Measurements from ENCODE around the gene SNX19.
A peak's percentile ranks its signal among the peaks of the same experiment; 100 is the strongest.
"Not testable (repeated sequence)": the region's sequence is repeated elsewhere in the genome, so short reads cannot be mapped to it uniquely, and the experiment has no call there.

The SNX19 gene

DNA sequence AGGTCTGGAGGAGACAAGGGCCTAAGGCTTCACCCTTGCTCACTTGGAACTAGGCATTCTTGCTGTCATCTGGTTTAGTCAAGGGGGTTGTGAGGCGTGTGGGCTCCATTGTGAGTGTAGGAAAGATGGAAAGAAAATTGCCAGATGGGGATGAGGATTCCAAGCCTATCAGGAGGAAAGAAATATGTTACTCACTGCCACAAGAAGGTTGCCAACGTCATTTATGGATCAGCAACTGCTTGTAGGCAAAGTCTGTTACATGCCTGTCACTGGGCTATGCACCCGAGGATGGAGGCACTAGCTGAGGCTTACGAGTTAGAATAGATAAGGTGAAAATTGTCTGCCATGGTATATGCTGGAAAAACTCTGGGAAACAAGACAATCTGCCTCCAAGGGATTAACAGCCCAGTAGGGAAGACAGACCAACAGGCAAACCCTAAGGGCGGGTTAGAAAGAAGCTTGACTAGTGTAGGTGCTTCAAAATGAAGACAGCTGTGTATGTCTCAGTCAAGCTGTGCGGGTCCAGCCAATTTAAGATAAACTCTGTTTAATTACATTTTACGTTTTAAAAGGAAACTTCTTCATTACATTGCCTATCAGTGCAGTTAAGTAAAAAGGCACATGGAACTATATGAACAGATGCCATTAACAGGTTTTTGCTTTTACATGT, 47.4 kb downstream of the SNX19 start:
- DNase-seq = no peak

DNA sequence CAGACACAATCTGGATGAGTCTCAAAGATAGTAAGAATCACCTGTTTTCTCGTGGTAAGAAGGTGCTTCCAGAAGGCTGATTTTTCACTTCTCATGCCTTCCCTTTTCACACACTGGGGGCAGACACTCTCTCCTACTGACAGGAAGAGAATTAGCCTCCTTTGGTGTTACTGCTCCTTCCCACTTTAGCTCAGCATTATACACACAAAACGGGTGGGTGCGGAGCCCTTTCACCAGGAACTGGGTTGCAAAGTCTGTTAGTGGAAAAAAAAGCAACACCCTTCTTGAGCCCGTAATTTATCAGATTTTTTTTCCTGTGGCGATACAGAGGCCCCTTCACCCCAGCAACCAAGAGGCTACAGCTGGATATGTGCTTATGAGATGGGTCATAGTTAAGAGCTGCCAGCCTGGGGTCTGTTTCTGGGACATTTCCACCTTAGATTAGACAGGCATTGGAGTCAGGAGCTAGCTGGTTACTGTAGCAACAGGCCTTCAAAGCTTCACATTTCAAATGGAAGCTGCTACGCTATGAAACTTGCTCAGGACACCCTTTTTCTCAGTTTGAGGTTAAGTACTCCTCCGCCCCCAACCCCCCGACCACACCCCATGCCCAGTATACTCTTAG, 48.1 kb downstream of the SNX19 start:
- no peak for DNase-seq

DNA sequence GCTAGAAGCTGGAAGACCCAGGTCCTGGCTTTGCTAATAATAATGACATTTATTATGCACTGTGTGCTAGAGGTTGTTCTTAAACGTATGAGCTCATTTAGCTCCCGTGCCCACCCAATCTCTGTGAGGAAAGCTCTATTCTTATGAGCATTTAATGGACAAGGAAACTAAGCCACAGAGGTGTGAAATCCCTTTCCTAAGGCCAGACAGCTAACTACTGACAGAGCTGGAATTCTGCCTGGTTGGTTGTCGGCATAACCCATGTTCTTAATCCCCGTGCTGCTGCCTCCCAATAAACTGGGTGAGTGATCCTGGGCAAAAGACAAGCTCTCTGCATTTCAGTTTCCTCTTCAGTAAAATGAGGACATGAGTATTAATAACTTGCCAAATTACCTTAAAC, 49.4 kb downstream of the SNX19 start:
- DNase-seq = no peak

DNA sequence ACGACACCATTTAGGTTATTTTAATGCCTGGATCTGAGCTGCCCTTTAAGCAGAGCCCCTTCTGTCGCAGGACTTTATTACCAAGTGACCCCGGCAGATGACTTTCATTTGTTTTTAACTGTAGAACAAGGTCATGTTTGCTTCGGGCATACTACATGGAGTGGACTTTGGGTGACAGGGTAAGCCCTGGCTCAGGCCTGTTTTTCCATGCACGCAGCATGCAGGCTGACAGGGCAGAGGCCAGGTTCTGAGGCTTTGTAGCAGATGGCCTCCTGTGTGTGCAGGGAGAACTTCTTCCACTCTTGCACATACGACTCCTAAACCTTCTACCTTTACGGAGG, 50.5 kb downstream of the SNX19 start:
- no peak for DNase-seq

DNA sequence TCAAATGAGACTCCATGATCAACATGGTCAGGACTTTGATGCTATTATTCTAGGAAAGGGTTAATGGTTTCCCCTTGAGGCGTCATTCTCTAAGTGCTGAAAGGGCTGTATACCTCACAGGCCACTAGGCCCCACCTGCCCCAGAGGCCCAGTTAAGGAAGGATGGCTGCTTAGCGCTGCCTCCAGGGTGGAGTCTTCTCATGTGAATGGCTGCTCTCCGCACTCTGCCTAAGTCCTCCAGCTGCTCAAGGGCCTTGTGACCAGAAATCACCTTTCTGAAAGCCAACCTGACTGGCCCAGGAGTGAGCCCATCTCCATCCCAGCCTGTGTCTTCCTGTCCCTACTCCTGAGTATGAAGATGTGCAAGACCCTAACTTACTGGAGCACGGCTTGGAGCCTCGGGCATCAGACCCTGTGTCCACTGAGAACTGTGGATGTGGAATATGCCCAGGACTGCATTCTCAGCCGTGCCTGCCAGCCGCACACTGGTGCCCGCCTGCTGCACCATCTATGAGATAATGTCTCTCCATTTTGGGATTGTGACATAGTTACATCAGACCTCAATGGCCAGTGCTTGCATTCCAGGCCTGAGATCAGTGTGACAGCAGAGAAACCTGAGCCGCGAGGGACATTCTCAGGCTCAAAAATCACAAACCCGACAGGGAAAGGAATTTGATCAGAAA, 51.0 kb downstream of the SNX19 start:
- DNase-seq = no peak

DNA sequence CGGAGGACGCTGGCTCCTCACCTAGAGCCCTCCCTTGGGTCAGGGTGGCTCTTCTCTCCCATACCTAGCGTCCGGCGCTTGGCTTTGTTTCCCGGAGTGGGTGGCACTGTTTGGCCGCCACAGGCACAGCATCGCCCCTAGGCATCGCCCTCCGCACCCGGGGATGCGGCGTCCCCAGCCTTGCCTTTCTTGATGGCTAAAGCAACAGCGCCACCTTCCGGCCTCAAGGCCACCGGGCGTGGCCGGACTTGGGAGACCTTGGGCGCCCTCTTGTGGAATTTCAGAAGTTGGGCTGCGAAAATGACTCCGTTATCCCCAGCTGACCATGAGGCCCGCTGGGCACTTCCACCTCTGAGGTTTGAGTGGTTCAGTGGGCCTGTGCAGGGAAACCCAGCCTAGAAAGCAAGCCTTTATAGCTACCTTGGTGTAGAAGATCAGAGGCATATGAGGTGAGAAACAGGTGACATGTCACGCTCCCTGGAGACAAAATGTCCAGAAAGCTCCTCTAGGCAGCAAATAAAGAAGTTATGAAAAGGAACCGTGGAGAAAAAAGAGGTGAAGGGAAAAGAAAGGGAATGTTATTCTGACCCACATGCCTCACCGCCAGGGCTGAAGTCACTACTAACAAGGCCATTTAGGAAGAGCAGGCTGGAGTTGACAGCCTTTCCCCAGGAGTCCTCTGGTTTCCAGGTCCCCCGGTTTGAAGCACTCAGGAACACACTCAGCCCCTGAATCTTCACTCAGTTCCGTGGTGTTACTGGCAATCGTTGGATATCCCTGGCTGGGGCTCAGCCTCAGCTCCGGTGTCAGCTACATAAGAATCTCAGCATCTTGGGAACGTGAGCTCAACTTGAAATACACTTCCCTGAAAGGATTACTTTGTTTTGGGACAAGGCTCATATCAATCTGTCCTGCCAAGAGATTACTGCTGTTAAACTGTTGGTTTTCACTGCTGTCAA, 54.1 kb downstream of the SNX19 start:
- DNase-seq = peak; percentile 24

DNA sequence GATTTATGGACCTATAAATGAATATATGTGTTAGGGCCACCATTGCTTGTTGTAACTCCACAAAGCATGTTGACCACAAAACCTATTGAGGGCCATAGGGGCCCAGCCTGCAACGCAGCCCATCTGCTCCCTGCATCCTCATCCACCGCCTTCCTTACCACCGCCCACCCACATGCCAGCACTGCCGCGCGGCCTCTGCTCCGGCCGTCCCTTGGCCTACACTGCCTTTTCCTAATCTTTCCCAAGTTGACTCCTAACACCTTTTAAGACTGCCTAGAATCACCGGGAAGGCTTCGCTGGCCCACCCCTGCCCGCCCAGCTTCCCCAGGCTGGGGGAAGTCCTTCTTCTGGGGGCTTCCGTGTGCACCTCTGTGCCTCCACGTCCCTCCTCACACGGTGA, 55.0 kb downstream of the SNX19 start:
- no peak for DNase-seq

DNA sequence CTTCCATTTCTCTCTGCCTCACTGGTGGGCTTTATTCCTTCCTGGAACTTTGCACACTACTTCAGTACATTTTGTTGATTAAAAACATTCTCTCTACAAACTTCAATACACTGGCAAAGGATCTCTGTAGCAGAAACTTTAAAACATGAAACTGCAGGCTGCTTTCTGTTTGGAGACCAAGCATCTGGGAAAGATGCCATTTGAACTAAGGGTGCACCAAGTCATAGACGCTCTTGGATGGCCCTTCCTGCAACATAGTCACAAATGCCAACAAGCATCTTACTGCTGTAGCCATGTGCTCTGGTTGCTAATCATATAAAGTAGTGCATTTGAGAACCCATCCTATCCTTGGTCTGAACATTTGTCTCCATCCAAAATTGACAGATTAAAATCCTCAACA, 56.4 kb downstream of the SNX19 start:
- DNase-seq = no peak

DNA sequence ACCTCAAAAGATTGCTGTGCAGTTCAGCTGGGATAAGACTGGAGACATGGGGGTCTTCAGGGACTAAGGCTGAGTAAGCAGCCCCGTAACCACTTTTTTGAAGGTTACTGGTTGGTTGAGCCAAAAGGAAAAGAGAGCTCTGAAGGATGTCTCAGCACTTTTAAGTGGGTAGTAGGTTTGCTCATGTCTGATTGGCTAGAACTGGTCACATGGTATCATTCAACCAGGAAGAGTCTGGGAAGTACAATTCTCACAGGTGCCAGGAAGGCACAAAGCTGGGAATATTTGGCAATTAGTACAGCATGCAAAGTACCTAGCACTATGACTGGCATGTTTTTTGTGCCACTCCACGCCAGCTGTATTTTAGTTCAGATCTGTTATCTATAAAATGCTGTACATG, 58.1 kb downstream of the SNX19 start:
- no peak for DNase-seq

DNA sequence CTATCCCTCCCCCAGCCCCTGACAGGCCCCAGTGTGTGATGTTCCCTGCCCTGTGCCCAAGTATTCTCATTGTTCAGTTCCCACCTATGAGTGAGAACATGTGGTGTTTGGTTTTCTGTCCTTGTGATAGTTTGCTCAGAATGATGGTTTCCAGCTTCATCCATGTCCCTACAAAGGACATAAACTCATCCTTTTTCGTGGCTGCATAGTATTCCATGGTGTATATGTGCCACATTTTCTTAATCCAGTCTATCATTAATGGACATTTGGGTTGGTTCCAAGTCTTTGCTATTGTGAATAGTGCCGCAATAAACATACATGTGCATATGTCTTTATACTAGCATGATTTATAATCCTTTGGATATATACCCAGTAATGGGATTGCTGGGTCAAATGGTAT, 60.6 kb downstream of the SNX19 start:
- DNase-seq = not testable (repeated sequence)

DNA sequence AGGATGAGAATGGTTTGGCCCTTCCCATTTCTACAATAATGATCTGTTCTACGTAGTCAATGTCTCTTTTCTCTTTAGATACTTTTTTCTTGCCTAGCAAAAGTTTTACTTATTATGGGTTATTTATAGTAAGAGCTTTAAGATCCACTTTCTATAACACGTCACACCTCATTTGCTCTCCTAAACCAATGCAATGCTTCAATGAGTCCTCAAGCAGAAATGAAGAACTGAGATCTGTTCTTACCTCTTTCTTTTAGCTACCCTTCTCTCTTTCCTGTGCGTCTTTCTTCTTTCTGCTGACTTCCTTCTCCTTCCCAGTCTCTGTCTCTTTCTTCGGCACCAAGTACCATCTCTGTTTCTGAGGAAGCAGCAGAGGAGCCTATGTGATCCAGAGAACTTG, 61.8 kb downstream of the SNX19 start:
- DNase-seq = no peak

DNA sequence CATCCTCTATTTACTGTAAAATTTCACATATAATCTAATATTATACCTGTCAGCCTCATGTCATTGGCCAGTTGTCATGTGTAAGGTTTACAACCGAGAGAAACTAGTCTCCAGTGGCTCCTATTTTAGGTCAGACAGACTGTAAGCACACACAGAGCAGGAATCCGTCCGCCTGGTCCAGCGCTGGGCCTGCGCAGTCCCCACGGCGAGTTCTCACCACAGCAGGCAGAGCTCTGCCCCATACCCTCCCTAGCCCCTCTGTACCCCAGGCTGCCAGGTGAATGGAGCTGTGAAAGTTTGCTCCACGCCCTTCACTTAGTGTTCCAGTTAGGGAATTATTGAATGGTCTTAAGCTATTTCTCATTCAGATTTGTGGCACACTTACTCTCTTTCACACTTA, 63.7 kb downstream of the SNX19 start:
- no peak for DNase-seq

DNA sequence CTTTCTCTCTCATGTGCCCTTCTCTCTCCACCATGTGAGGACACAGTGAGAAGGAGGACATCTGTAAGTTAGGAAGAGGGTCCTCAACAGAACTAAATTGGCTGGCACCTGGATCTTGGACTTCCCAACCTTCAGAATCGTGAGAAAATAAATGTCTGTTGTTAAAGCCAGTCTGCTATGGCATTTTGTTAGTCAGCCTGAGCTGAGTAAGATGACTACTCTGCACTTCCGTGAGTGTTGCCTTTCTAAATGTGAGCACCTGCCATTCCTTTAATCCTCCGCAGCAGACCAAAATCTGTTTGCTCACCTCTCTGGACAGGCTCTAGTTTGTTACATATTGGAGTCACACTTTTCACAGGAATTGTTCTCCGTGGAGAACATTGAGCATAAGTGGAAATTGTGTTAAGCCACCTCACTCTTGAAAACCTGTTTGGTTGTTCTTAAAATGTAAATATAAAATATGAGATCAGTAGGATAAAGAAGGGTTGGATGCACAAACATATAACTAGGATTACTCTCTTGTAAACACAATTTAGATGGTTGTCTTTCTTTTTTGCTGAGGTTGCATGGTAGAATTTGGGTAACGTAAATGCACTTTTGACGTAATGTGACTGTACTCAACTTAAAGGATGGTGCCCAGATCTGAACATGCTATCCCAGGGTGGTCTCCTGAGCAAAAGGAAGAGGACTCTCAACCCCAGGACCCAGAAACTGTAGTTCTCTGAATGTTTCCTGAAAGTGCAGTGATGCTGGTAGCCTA, 65.9 kb downstream of the SNX19 start:
- DNase-seq = no peak

DNA sequence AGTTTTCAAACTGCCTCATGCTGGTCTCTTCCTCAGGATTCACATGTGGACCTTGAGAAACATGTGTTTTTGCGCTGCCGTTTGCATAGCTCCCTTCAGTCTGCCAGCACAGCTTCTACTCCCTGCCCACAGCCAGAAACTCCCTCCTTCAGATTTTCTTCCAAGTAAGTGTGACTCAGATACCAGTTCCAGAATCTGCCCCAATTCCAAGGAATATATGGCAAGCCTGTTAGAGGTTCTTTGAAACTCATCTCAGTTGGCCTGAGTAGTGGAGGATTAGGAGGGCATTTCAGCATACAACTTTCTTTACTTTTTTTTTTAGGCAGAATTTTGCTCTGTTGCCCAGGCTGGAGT, 67.1 kb downstream of the SNX19 start:
- DNase-seq = no peak

DNA sequence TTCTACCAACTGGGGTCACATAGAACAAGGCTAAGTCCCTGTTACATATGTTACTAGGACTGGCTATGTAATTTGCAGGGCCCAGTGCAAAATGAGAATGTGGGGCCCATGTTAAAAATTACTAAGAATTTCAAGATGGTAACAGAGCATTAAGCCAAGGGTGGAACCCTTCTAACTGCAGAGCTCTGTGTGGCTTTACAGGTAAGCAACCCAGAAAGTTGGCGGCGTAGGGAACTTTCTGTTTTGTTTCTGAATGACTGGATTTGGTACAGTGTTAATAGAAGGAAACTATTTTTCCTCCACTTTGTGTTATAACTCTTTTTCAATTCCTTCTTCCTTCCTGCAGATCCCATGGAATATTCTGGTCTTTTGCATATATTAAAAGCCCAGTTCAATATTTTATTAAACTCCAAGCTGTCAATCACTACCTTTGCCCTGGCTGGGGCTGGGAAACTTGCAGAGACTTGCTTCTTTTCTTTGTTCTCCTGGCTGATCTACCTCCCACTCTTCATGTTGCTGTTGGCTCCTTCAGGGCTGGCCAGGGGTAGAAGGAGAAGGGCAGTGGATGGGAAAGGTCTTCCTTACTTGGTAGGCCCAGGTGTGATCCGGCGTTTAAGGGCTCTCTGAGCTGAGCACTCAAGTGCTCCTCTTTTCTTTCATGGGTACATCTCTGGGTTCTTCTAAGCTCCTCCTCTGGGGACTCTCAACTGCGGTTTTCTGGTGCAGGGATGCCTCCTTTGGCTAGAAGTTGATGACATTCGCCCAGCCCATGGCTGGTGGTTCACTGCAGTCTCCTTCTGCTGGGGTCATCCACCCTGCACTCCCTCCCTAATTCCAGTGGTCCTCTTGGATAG, 67.7 kb downstream of the SNX19 start:
- no peak for DNase-seq

DNA sequence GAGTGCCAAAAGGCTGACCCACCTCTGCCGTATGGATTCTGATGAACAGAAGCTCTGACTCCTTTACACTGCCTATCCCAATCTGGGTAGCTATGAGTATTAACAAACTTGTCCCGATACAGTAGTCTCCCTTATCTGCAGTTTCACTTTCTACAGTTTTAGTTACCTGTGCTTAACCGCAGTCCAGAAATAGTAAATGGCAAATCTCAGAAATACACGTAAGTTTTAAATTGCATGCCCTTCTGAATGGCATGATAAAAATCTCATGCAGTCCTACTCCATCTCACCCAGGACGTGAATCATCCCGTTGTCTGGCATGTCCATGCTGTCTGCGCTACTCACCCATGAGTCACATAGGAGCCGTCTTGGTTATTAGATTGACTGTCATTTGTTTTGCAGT, 68.8 kb downstream of the SNX19 start:
- DNase-seq = no peak

DNA sequence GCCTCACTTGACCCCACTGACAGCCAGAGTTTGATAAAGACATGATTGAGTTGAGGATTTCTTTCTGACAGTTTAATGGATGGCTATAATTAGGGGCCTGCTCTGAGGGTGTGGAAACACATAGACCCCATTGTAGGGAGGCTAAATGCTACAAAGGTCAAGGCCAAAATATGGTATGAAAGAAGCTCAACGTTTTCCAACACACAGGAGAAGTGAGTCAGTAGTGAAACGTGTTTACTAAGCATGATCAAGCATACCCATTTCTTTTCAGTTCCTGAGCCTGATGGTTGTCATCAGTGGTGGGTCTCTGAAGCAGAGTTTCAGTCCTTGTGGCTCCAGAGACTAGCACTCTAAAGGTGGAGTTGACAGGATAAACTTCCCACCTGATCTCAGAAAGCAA, 69.7 kb downstream of the SNX19 start:
- DNase-seq = no peak

DNA sequence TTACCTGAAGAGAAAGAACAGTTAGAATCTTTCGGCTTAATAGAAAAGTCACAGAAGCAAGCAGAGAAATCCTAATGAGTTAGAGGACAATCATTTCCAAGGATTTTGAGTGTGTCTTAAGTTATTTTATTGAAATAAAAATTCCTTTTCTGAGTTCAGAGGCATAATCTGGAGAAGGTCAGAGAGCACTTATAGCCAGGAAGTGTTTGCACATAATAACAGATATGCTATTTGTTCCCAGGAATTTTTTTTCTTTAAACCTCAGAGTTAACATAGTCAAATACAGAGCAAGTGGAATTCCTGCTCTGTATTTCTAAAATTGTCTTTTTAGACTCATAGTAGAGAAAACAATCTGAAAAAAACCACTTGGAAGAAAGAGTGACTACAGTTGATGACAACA, 74.3 kb downstream of the SNX19 start:
- no peak for DNase-seq

DNA sequence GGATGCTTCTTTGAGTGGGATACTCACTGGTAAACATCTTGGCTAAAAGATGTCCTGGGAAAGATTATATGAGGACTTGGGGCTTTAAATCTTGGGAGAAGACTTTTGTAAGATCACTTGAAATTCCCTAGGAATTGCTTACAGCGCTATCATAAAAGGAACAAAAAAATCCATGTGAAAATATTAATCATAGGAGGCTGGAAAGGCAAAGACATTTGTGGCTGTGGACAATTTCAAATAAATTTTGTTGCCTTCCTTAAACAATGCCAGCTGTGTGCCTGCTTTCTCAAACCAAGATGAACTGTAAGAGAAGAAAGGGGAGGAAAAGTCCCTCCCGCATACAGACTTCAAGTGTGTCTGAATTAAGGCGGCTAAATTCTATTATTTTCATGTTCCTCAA, 75.6 kb downstream of the SNX19 start:
- no peak for DNase-seq

DNA sequence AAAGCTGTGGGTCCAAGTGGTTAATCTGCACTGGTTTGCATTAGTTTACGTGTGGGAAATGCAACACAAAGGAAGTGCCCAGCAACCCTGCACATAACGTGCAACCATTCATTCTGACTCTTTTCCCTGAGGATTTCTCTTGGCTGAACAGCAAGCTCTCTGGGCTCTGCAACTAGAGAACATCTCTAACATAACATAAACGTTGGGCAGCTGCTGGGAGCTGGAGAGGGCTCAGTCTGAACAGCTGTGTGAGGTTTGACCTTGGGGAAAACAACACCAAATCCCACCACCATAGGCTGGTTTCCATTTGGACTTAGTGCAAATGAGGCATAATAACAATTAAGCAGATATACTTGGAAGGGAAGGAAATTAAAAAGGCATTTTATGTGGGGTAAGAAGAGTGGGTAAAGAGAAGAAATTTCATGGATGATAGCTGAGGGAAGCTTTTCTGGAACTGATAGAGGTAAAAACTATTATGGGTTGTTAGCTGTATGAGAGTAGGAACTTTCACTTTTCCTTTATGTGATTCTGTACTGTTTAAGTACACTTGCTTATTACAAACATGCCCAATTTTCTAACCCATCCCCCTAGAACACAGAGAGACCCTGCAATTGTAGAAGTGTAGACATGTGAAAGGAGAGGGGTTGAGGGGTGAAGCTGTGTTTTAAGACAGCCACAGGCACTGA, 76.2 kb downstream of the SNX19 start:
- no peak for DNase-seq

DNA sequence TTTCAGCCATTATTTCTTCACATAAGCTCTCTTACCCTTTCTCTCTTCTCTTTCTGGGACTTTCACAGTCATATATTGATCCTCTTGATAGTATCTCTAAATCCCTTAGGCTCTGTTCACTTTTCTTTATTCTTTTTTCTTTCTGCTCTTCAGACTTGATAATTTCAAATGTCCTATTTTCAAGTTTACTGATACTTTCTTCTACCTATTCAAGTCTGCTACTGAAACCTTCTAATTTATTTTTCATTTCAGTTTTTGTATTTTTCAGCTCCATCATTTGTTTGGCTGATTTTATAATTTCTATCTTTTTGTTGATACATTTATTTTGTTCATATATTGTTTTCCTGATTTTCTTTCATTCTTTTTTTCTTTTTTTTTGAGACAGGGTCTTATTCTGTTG, 79.1 kb downstream of the SNX19 start:
- no peak for DNase-seq
